GM21619 (cell line): ENCODE results near the gene CDYL2.

Experiments used
- ATAC-seq: cut with Tn5 transposase; IDR thresholded peaks from one replicate; pipeline ENCODE4 v1.9.1; 2021; ENCODE audit not compliant: unreplicated experiment

Gene CDYL2

GRCh38 chr16:80708823-80709222 is 95.6 kb downstream of the CDYL2 start:
- ATAC-seq, result no peak

- ATAC-seq, result no peak
Observed at GRCh38 chr16:80707686-80708085, 96.7 kb downstream of the CDYL2 start.

GRCh38 chr16:80705596-80705995 is 98.8 kb downstream of the CDYL2 start:
- no peak for ATAC-seq

DNA sequence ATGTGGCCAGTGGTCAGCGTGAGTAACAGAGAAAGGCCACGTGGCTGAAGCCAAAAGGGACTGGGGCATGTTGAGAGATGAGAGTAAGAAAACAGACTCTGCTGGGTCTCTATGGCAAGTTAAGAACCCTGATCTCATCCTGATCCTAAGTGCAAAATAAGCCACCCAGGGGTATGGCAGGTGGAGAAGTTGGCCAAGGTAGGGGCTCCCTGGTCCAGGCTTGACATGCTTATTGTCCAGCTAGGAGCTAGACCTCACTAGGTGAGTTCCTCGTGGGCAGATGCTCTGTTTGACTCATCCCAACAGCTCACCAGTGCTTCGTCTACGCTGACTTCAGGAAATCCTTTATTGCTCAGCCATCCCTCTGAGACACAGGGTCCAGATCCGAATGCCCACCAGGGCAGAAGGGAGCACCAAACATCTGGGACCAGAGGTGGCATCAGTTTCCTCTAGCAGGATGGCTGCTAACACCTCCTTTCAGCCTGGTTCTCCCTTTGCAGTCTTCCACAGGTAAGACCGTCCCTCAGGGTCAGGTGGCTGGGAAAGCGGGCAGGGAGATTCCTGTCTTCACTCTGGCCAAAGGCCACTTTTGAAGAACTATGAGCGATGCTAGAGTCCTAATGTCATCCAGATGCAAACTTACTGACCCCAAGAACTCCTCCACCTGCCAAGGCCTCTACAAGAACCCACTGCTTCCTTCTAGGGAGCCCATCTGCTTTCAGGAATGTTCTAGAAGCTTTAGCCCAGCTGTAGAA is 99.5 kb downstream of the CDYL2 start:
- no peak for ATAC-seq

DNA sequence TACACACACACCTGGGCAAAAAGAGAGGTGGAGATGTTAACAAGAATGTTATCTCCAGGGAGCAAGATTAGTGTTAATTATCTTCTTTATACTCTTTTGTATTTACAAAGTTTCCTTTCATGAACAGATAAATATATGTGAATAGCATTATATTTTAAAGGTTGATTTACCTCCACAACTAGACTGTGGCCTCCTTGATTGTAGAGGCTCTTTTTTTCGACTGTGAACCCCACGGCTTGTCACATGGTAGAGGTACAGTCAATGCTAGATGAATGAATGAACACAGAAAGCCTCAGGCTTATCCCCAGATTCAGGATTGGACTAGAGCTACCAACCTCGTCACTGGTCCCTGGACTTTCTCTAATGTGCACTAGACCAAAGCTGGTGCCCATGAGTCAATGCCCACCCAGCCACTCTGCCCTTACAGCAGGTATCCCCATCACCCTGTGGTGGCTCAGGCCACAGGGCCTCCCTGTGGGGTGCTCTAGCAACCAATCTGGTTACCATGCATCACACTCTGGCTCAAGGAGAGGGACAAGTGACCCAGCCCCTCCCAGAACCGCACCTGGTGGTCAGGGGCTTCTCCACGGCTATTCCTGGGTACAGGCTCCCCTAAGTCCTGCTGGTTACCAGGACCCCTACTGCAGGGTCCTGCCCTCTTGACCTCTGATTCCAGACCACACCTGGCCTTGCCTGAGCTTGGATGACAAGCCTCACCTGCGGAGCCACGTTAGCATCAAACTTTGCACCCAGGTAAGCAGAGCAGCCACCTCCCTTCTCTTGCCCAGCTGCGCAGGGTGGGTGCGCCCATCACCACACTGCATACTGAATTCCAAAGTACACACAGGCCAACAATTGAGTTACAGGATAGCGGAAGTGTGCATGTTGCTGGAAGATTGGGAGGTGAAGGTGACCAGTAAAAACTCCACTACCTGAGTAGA is 101.0 kb downstream of the CDYL2 start:
- ATAC-seq, result no peak

DNA sequence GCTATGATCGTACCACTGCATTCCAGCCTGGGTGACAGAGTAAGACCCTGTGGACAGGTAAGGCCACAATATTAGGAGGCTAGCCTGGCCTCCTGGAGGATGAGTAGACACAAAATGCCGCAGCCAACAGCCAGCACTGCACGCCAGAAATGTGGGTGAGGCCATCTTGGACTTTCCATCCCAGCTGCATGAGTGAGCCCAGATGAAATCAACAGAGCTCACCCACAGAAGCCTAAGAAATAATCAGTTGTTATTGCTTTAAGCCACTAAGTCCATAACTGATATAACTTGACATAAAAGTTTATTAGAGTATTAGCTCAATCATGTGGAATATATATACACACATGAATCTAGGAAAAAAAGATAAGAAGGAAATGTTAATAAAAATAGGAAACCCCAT is 101.7 kb downstream of the CDYL2 start:
- no peak for ATAC-seq

GRCh38 chr16:80700558-80700957 is 103.8 kb downstream of the CDYL2 start:
- no peak for ATAC-seq

- ATAC-seq, result no peak
Observed at GRCh38 chr16:80695020-80695419, 109.4 kb downstream of the CDYL2 start.

GRCh38 chr16:80693553-80693952 is 110.8 kb downstream of the CDYL2 start:
- no peak for ATAC-seq

DNA sequence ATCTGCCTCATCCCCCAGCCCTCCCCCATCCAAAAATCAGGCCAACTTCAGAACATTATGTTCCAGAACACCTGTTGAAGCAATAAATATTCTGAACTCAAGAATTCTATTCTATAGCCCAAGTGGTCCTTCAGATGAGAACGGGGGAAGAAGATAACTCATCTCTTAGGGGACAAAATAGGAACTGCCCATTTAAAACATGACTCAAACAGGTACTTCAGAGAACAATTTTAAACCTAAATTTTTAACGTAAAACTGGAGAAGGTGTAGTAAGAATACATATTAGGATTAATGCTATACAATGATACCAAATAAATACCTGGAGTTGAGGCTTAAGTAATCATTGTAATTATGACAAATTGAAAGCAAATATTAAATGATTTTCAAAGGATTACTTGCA is 112.1 kb downstream of the CDYL2 start:
- no peak for ATAC-seq

GRCh38 chr16:80691111-80691741 is 113.2 kb downstream of the CDYL2 start:
- ATAC-seq, result no peak

DNA sequence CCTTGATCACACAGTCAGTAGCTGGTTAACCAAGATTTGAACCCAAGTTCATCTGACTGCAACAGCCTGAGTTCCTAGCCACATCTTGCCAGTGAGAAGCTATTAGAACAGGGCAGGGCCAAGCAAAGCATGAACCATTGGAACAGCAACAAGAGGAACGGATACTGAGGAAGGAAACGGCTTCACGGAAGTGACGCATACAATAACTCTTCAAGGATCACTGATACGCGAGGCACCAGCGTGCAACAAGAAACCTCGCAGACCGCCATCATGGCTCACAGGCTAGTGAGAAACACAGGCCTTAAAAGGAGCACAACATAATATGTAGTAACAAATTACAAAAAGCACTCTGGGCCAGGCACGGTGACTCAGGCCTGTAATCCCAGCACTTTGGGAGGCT is 114.9 kb downstream of the CDYL2 start:
- ATAC-seq, result no peak

- ATAC-seq, result no peak
Observed at GRCh38 chr16:80687606-80688005, 116.8 kb downstream of the CDYL2 start.

DNA sequence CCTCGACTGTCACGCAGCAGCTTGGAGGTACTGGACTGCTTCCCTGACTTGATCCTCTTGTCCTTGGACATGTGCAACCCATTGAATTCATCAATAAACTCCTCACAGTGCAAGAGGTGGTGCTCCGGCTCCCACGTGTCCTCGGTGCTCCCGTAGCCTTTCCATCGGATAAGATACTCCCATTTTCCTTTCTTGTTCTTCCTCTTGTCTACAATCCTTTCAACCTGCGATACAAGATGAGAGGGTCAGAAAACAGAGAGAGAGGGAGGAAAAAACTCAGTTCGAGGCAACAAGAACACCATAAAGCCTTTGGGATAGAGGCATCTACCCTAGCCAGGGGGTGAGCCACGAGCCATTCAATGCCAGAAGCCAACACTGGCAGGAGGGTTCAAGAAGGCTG is 119.5 kb downstream of the CDYL2 start:
- no peak for ATAC-seq

DNA sequence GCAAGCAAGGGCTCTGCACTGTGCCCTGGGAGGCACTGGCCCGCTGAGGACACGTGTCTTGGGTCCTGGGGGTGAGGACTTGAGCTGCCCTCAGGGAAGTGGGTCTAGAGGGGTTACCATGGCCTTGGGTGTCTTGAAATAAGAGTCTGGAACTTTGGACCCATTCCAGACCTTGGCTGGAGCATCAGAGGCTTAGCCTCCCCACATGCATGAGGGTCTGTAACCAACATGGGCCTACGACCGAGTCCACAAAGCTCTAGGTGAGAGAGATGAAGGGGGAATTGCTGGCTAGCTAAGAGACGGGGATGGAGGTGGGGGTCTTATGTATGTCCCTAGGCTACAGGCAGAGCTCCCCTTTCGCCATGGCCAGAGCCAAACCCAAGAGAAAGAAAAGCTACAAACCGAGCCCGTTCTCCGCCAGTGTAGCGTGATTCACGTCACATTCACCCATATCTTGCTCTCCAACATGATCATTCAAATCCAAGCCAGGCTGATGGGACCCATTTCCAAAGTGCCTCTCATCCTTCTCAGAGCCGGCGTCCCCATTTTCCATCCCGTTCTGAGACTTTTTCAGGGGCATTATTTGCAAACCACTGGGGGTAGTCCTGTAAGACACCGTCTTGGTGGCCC is 120.1 kb downstream of the CDYL2 start:
- ATAC-seq, result no peak

DNA sequence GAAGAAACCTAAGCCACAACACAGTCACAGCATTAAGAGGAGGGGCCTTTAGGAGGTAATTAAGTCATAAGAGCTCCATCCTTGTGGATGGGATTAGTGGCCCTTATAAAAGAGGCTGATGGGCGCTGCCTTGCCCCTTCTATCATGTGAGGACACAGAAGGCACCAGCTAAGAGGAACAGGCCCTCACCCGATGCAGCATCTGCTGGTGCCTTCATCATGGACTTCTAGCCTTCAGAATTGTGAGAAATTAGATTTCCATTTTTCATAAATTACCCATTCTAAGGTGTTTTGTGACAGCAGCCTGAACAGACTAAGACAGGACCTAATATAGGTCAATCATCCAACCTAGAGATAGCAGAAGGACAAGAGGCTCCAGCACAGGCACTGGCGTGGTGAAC is 120.8 kb downstream of the CDYL2 start:
- no peak for ATAC-seq

GRCh38 chr16:80682421-80683070 is 121.9 kb downstream of the CDYL2 start:
- no peak for ATAC-seq

DNA sequence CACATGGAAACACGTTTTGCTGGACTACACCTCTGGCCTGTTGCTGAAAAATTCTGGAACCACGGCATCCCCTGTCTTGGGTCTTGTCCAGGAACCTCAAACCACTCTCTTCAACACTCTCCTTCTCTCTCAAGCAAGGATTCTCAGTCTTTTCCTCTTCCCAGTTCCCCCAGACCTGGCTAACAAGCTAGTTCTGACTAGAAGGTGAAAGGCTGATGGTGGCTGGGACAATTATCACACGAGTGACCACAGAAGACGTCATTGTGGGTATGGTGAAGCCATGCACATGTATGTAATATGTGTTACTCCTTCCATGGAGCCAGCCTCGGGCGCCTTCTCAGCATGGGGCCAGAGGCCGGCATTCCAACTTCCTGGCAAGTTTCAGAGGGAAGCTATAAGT is 123.0 kb downstream of the CDYL2 start:
- no peak for ATAC-seq

DNA sequence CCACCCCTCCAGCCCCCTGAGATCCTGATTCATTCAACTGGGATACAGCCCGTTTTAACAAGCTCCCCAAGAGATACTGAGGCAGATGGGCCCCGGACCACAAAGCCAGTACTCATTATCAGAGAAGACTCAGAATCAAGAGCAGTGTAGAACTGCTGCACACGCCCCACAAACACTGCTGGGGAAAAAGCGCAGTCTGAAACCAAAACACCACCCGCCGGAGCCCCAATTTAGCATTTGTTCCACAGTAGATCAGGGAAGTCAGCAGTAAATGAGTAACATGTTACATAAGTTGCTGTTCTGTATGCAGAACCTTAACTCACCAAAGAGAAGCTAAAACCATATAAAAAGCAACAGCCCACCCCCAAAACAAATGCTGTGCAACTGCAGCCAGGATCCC is 123.6 kb downstream of the CDYL2 start:
- no peak for ATAC-seq

DNA sequence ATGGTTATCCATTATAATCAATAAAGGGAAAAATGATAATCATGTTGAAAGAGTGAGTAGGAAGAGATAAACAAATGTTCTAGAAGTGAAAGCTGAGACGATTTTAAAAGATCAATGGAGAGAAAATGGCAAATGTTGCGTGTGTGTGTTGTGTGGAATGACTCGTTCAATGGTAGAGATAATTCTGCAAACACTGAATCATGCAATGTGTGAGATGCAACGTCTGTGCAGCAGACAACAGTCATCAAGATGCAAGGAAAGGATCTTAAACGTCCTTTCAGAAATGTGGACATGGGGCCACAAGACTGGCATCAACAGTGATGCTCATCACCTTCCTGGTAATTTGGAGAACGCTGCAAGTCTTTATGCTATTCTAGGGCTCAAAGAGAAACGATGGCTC is 124.4 kb downstream of the CDYL2 start:
- ATAC-seq, result no peak

- no peak for ATAC-seq
Observed at GRCh38 chr16:80674884-80675283, 129.5 kb downstream of the CDYL2 start.
